GM21526 (cell line): ENCODE measurements around the gene RTN3.
"Not testable (repeated sequence)": the region's sequence is repeated elsewhere in the genome, so short reads cannot be mapped to it uniquely, and the experiment has no call there.

Experiments
- ATAC-seq: cut with Tn5 transposase; IDR thresholded peaks from one replicate; pipeline ENCODE4 v1.9.1; 2021; ENCODE audit warnings: moderate library complexity; ENCODE audit not compliant: unreplicated experiment, low FRiP score

Gene RTN3

GRCh38 chr11:63682066-63683021 lies 1.0 kb downstream of the RTN3 start:
- ATAC-seq: peak; percentile 9

DNA sequence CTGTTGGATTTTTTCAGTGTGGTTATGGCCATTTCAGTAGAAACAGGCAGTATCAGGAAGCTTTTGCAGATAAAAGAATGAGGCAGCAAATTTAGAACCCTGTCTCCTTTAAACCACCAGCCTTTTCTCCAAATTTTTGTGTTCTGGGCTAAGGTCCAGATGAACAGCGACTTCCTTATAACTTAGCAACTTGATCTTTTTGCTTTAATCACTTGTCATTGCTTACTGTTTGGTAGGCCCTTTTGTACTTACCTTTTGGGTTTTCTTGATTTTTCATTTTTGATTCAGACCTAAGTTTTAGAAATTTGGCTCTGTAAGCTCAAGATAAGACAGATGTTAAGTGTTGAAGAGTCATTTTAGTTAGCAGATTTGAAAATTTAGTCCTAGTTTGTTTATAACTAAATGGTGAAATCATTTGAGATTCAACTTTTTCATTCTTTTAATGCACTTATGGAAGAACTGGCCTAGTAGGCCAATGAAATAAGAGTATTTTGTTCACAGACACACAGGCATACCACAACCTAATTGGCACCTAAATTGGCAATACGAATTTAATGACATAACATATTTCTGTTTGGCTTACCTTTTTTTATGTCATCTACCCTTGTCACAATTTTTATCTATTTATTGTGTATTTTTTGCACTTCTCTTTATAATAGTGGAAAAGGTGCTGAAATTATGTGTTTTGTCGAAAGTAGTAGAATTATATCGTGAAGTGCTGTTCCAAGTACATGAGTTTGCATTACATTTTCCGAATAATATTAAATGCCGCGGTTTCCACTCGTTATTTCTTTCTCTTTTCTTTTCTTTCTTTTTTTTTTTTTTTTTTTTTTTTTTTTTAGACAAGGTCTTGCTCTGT lies 2.1 kb downstream of the RTN3 start:
- ATAC-seq: no peak

DNA sequence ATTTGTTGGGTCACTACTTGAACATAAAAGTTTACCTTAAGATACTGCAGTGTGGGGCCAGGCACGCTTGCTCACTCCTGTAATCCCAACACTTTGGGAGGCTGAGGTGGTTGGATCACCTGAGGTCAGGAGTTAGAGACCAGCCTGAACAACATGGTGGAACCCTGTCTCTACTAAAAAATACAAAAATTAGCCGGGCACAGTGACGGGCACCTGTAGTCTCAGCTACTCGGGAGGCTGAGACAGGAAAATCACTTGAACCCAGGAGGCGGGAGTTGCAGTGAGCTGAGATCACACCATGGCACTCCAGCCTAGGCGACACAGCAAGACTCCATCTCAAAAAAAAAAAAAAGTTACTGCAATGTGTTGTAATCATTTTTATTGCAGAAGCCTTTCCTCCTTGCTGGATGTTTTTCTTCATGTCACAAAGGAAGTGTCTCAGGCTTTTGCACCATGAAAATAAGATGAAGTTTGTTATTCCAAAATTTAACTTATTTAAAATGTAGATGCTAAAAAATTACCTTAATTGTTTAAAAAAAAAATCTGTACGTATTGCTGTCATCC lies 3.9 kb downstream of the RTN3 start:
- ATAC-seq: not testable (repeated sequence)

GRCh38 chr11:63686926-63687325 lies 5.6 kb downstream of the RTN3 start:
- no peak for ATAC-seq

- ATAC-seq: no peak
These were observed 6.5 kb downstream of the RTN3 start for GRCh38 chr11:63687845-63688244.

- ATAC-seq: no peak
These were observed 13.3 kb downstream of the RTN3 start for GRCh38 chr11:63694596-63694995.

DNA sequence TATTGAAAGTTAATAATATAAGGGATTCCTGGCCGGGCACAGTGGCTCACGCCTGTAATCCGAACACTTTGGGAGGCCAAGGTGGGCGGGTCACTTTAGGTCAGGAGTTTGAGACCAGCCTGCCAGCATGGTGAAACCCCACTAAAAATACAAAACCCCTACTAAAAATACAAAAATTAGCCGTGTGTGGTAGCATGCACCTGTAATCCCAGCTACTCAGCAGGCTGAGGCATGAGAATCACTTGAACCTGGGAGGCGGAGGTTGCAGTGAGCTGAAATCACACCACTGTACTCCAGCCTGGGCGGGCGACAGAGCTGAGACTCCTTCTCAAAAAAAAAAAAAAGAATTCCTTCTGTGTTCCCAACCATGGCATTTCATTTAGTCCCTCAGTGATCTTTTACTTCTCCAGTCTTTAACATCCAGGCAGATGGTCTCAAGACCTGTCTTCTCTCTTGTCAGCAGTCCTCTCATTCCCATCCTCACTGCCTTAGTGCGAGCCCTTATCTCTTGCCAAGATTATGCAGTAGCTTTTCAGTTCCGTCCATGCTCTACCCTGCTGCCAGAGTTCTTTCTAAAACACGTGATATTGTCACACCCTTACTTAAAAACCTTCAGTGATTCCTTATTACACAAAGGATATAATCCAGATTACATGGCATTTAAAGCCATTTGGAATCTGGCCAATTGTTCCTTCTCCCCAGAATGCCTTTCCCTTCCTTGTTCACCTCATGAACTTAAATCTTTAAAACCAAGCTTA lies 17.9 kb downstream of the RTN3 start:
- ATAC-seq: no peak

DNA sequence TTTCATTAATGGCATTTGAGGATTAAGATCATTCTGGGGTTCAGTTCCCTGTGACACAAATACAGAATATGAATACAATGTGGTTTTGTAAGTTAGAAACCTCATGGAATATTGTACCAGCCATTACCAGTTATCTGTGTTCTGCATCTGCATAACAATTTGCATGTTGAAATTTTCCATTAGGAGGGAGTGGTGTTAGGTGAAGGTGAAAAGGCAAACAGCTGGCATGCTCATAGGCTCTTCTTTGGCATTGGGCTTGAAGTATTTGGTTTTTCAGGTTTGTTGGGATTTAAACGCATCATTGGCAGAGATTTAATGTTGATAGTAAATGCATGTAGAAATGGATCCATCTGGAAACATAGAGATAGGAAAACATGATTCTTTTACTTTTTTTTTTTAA lies 18.6 kb downstream of the RTN3 start:
- no peak for ATAC-seq

GRCh38 chr11:63705526-63705925 lies 24.2 kb downstream of the RTN3 start:
- no peak for ATAC-seq

GRCh38 chr11:63708764-63709163 lies 27.5 kb downstream of the RTN3 start:
- no peak for ATAC-seq

DNA sequence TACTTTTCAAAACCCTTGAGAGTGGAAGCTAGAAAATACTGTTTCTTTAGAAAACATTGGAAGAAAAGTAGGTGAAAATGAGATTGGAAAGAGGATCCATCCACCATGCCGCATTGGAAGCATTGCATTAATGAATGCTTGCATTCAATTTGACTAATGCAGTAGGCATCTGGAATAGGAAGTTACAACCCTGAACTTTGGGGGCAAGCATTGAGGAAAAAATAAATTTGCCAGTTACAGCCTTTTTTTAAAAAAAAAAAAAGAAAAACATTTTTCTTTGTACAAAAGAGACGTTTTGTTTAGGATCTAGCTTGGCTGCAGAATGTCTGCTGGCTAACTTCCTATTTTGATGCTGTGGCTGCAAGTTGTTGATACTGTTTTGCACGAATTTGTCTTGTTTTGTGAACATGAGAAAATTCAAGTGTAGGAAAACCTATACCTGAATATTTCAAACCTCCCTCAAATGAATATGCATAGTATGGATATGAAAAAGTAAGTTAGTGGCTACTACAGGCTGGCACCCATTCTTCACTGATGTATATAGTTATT lies 28.1 kb downstream of the RTN3 start:
- ATAC-seq: no peak

DNA sequence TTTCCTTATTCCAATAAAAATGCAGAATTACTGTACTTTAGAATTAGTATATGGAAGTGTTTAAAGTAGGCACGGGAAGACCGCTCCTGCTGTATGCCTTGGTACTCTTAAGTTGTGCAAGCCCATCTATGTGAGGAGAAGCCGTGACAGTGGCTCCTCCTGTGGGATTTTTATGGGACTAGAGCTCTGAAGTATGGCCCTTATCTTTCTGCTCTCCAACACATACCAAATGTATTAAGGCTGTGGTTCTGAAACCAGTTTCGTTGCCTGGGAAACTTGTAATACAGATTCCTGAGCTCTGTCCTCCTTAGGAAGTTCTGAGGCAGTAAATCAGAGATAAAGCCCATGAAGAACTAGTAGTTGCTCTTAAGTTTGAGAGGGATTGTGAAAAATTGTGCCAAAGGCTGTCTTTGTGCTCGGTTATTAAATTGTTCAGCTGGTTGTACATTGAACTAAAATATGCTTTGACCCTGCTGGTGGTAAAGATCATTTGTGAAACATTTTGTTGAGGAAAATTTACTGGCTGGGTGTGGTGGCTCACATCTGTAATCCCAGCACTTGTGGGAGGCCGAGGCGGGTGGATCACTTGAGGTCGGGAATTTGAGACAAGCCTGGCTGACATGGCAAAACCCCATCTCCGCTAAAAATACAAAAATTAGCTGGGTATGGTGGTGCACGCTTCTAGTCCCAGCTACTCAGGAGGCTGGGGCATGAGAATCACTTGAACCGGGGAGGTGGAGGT lies 29.3 kb downstream of the RTN3 start:
- ATAC-seq: no peak

GRCh38 chr11:63711838-63712237 lies 30.5 kb downstream of the RTN3 start:
- no peak for ATAC-seq

GRCh38 chr11:63713766-63714165 lies 32.5 kb downstream of the RTN3 start:
- ATAC-seq: no peak

GRCh38 chr11:63716046-63716445 lies 34.7 kb downstream of the RTN3 start:
- no peak for ATAC-seq

- ATAC-seq: no peak
These were observed 37.7 kb downstream of the RTN3 start for GRCh38 chr11:63719001-63719400.

- ATAC-seq: no peak
These were observed 38.7 kb downstream of the RTN3 start for GRCh38 chr11:63719987-63720386.

DNA sequence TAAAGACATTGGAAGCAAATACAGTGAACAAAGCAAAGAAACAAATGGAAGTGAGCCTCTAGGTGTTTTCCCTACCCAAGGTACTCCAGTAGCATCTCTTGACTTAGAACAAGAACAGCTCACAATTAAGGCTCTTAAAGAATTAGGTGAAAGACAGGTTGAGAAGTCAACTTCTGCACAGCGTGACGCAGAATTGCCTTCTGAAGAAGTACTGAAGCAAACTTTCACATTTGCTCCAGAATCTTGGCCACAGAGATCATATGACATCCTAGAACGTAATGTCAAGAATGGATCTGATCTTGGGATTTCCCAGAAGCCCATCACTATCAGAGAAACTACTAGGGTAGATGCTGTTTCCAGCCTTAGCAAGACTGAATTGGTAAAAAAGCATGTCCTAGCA lies 39.3 kb downstream of the RTN3 start:
- no peak for ATAC-seq

GRCh38 chr11:63729326-63729725 lies 48.0 kb downstream of the RTN3 start:
- no peak for ATAC-seq
